HG02870 (cell line): Measurements from ENCODE around the gene SRRM3.
"Not testable (repeated sequence)": the region's sequence is repeated elsewhere in the genome, so short reads cannot be mapped to it uniquely, and the experiment has no call there.

Source experiments
- ATAC-seq: cut with Tn5 transposase; IDR thresholded peaks from one replicate; pipeline ENCODE4 v1.9.1; 2021; ENCODE audit warnings: mild to moderate bottlenecking, moderate library complexity; ENCODE audit not compliant: unreplicated experiment

Gene SRRM3

DNA sequence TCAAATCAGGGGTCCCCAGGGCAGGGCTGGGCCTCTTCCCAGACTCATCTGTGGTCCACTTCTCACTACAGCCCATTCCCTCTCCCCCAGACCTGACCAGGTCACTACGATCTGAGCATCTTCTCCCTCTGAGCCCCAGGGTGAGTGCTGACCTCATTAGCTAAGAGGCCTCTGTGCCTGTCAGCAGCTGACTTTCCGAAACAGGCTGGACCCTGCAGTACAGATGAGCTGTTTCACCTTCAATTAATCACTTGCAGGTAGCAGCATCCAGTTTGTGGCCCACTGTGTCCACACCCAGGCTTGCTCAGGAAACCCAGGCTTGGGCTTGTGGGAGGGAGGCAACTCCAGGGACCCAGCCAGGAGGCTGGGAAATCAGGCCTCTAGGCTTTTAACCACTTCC is 24.3 kb downstream of the SRRM3 start:
- no peak for ATAC-seq

DNA sequence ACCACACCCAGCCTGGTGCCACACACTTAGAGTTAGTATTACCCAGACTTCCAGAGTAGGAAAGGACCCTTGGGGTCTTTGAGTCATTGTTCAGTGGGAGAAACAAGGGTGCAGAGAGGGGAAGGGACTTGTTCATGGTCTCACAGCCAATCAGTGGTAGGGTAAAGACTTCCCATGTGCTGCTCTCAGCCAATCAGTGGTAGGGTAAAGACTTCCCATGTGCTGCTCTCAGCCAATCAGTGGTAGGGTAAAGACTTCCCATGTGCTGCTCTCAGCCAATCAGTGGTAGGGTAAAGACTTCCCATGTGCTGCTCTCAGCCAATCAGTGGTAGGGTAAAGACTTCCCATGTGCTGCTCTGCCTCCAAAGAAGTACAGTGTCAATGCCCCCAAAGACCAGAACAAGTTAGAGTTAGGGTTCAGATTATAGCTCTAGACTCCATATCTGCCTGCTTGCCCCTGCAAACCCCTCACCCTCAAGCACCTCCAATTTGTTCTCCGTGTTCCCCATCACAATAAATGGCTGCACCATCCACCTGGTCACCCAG is 25.3 kb downstream of the SRRM3 start:
- not testable (repeated sequence) for ATAC-seq

DNA sequence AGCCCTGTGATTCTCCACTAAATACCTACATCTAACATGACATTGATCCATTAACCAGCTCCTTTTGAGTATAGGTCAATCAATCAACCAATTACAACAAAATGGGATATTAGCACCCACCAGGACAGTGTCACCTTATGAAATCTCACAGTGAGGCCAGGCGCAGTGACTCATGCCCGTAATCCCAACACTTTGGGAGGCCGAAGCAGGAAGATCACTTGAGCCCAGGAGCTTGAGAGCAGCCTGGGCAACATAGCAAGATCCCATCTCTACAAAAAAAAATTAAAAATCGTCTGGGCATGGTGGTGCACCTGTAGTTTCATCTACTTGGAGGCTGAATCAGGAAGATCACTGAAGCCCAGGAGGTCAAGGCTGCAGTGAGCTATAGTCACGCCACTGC is 28.5 kb downstream of the SRRM3 start:
- ATAC-seq, result no peak

DNA sequence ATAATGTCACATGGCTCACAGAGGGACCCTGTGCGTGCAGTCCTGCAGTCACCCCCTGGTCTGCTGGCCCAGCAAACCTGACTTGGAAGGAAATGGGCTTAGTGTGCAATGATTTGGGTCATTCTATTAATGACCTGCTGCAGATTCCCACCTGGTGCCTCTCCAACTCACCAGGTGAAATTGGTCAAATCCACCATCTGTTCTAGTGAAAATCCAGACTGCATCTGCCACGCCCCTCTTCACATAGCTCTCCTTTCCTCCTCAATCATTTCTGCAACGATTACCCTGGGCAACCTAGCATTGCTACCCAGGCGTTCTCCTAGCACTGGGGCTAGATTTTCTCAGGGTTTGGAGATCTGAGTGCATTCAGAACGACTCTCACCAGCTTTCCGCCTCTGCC is 29.4 kb downstream of the SRRM3 start:
- ATAC-seq, result no peak

DNA sequence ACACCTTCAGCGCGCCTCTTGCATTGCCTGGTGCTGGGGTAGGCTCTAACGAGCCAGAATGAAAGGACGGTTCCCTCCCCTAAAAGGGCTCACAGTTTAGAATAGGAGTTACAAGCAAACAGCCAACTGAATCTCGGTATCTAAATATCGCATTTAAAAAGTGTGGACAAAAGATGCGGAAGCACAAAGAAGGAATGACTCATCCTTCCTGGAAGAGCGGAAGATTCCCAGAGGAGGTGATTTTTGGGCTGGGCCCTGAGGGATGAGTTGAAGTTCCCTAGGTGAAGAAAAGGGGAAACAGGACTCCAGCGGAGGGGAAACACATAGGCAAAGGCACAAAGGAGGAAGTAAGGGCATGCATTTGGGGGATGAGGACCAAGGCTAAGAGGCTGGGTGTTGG is 29.9 kb downstream of the SRRM3 start:
- ATAC-seq, result no peak

DNA sequence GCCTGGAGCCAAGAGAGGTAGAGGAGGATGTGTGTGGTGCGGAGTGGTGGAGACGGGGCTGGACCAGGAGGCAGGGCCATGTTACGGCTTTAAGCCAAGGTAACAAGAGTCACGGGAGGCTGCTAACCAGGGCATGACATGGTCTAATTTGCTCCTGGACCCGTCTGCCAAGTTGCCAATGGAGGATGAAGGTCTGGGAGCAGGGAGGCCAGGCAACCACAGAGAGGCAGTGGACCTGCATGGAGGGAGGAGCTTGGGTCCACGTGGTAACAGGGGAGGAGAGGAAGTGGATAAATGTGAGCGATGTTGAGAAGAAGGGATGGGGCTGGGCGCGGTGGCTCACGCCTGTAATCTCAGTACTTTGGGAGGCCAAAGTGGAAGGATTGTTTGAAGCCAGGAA is 31.0 kb downstream of the SRRM3 start:
- ATAC-seq, result no peak

DNA sequence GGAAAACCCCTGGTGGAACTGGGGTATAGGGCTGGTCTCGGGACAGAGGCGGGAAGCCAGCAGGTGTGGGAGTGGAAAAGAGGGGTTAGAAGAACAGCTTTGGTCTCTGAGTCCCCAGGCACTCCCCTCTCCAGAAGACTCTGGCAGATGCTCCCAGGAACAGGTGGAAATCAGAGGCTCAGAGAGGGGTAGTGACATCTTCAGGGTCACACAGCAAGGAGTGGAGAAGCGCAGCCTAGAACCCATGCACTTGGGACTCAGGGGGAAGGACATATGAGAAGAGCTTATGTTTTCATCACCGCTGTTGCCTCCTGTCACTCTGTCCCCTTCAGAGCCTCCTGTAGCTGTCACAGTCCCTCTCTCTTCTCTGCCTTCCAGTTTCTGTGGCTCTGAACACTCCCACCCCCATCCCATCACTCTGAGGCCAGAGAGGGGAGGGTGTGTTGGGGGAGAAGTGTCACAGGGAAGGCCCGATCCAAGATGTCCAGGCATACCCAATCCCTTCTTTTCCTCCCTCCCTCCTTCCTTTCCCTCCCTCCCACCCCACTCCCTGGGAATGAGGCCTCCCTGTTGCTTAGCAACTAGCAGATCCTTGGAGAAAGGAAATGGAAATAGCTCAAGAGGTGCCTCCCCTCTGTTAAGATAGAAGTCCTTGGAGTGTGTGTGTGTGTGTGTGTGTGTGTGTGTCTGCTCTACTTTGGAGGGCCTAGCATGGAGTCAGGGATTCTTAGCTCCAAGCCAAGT is 32.0 kb downstream of the SRRM3 start:
- no peak for ATAC-seq

DNA sequence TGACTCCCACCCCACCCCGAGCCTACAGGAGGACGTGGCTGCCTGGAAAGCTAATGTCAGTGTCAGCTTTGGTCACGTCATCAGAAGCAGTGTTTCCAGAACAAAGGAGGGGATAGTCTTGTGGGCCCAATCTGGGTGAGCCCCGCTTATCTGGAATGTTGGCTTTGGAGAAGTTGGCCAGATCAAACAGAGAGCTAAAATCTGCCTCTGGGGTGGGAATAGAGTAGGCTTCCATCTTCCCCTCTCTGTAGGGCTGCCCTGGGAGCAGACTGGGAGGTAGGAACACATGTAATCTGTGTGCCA is 32.5 kb downstream of the SRRM3 start:
- no peak for ATAC-seq

DNA sequence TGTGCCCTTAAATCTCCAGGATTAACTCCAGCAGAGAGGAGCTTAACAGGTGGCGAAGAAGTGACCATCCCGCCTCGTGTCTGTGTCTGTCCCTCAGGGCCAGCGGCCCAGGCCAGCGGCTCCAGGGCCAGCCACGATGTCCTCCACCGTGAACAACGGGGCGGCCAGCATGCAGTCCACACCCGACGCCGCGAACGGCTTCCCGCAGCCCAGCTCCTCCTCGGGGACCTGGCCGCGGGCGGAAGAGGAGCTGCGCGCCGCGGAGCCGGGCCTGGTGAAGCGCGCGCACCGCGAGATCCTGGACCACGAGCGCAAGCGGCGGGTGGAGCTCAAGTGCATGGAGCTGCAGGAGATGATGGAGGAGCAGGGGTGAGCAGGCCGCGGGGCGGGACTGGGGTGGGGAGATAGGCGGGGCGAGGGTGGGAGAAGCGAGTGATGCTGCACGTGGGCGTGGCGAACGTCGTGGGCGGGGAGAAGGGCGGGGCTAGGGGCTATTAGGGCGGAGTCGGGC is 33.3 kb downstream of the SRRM3 start:
- ATAC-seq, result no peak

DNA sequence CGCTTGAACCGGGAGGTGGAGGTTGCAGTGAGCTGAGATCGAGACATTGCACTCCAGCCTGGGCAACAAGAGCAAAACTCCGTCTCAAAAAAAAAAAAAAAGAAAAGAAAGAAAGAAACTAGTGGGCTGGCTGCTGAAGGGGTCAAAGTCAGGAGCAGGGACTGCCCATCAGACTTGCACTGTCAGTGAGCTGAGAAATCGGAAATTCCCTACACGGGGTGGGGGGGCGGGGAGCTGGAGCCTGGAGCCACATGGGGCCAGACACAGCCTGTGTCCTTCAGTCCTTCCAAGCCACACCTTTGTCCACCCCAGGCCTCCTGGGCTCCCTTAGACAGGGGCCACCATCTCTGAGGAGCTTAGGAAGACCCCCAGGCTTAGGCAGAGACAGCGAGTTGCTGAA is 34.5 kb downstream of the SRRM3 start:
- ATAC-seq, result no peak

DNA sequence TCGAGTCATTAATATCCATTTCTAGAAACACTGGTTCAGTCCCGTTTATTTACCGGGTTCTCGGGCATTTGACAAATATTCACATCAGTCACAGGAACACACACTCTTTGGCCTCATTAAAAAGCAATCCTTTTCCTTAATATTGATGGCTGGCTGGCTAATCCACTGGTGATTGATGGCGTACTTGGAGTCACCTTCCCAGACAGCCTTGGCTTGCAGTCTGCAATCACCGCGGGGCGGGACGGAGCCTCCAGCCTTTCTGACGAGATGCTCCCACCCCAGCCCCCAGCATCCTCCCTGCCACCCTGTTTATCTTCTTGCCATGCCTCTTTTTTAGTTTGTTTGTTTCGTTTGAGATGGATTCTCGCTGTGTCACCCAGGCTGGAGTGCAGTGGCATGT is 36.6 kb downstream of the SRRM3 start:
- ATAC-seq, result no peak

DNA sequence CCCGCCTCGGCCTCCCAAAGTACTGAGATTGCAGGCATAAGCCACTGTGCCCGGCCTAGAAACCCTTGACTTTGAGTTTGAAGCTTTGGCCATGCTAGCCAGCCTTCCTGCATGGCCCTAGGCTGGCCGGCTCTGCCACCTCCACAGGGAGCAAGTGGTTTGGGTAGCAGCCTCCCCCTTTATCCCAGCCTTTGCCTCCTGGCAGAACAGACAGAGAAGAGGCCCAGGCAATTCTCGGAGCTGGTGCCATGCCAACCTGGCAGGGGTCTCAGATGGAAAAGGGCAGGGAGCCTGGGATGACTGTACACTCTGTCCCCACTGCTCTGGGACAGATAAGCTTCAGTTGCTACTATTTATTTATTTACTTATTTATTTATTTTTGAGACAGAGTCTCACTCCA is 39.4 kb downstream of the SRRM3 start:
- no peak for ATAC-seq

DNA sequence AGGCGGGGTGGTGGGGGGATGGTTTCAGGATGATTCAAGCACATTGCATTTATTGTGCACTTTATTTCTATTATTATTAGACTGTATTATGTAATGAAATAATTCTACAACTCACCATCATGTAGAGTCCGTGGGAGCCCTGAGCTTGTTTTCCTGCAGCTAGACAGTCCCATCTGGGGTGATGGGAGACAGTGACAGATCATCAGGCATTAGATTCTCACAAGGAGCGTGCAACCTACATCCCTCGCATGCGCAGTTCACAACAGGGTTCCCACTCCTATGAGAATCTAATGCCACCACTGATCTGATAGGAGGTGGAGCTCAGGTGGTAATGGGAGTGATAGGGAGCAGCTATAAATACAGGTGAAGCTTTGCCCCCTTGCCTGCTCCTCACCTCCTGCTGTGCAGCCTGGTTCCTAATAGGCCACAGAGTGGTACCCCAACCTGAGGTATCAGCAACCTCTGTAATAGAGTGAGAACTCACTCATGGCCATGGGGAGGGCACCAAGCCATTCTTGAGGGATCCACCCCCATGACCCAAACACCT is 40.9 kb downstream of the SRRM3 start:
- ATAC-seq, result not testable (repeated sequence)

DNA sequence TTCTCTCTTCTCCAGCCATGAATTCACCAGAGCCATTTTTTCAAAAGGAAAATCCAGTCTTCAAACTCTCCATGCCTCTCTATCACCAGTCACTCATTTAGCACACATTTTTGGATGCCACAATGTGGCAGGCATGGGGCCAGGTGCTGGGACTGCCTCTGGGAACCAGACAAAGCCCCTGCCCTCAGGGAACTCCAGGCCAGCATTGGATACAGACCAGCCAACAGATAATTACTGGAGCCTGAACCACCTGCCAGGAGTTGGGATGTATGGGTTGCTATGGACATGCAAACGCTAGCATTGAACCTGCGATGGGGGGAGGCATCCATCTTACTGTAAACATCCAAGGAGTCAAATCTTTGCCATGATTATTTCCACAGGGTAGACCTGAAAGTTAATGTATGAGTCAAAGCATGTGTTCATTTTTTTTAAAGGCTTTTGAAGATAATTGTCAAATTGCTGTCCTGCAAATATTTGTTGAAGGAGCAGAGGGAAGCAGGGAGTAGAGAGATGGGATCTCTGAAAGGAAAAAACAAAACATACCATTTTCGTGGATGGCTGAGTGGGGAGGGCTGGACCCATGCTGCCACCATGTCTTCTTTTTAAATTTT is 43.2 kb downstream of the SRRM3 start:
- ATAC-seq, result no peak

DNA sequence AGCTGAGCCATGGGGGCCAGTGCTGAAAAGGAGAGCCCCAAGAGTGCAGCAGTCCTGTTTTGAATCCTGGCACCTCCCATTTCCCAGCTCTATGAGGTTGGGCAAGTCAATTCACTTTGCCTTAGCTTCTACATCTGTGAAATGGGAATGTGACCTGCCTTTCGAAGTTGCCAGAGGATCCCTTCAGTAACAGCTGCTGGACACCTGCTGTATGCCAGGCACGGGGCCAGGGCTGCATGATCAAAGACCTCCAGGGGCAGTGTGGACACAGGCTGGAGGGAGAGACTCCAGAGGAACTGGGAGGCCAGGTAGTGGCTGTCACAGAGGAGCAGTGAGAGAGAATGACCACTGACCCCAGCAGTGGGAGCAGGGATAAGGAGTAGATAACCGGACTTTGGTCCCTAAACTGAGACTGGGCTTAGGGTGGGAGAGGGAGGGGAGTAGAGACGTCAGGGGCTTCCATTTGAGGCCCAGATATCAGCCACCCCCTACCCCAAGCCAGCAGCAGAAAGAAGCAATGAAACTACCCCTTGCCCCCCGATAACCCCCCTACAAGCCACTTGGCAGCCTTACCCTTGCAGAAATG is 45.2 kb downstream of the SRRM3 start:
- ATAC-seq, result no peak

DNA sequence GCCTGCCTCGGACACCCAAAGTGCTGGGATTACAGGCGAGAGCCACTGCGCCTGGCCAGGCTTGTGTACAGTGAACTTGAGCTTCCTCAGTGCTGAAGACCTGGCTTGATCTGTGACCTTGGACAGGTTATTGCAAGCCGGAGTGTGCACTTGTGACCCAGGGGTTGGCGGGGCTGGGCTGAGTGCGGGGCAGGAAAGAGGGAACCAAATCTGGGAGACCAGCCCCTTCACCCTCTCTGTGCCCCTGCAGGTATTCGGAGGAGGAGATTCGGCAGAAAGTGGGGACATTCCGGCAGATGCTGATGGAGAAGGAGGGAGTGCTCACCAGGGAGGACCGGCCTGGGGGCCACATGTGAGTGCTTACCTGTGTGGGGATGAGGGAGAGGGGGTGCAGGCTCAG is 46.2 kb downstream of the SRRM3 start:
- ATAC-seq, result no peak

DNA sequence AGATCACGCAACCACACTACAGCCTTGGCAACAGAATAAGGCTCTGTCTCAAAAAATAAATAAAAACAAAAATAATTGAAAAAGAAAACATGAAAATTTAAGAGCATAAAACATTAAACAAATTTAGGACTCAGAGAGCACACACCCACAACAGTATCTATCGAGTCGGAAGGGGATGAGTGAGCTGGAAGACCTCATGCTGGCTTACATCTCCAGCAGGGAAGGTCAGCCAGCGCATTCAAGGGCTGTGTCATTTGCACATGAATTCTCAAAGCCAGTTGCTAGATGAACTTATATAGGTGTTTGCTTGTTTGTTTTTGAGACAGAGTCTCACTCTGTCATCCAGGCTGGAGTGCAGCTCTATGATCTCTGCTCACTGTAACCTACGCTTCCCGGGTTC is 50.3 kb downstream of the SRRM3 start:
- ATAC-seq, result no peak

DNA sequence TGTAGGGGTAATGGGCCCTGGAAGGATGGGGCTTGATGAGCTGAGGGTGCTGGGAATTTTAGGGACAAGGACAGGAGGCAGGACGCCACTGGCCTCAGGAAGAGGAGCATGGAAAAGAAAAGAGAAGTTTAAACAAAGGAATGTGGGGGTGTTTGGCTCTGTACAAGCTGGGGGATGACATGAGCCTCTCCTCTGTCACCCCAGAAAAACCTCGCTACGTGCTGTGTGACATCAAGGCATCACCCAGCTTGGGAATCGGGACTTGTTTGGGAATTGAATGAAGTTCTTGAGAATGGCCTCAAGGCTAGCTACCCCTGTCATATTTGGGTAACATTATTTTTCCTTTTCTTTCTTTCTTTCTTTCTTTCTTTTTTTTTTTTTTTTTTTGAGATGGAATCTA is 53.1 kb downstream of the SRRM3 start:
- ATAC-seq, result no peak

DNA sequence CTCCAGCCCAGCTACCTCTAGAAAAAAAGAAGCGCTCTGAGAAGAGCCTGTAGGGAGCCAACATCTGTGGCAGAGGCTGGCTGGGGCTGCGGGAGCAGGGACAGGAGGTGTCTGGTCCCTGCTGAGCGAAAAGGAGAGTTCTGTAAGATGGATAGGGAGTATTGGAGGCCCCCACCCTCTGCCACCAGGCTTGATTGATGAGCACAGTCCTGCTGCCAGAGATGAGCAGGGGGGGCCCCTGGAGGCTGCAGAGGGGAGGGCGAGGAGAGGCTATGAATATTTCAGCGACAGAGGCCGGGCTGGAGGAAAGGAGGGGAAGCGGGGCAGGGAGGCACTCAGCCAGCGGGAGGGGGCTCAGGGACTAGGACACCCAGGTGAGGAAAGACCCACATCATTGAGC is 56.3 kb downstream of the SRRM3 start:
- no peak for ATAC-seq

DNA sequence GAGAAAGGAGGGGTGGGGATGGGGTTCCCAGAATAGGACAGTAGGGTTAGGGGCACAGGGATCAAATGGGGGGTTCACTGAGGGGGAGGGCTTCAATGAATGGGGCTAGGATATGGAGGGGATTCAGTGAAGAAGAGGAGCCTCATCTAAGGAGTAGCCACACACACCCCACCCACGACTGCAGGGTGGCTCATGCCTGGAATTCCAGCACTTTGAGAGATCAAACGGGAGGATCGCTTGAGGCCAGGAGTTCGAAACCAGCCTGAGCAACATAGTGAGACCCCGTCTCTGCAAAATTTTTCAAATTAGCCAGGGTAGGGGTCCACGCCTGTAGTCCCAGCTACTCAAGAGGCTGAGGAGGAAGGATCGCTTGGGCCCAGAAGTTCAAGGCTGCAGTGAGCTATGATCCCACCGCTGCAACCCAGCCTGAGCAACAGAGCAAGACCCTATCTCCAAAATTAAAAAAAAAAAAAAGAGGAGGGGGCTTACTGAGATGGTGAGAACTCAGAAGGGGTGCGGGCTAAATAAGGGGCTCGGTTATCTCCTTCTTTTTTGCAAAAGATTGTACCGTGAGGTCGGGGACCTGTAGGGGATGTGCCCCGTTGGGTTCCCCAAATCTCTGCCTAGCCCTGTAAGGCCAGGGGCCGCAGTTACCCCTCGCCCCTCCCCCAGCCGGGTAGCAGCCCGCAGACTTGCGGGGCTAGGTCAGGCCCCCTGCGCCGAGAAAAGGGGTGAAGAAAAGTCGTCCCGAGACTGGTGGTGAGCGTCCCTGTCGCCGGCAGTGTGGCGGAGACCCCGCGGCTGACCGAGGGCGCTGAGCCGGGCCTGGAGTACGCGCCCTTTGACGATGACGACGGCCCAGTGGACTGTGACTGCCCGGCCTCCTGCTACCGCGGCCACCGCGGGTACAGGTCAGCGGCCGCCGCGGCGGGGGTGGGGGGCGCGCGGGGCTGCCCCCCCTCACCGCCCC is 57.7 kb downstream of the SRRM3 start:
- no peak for ATAC-seq

DNA sequence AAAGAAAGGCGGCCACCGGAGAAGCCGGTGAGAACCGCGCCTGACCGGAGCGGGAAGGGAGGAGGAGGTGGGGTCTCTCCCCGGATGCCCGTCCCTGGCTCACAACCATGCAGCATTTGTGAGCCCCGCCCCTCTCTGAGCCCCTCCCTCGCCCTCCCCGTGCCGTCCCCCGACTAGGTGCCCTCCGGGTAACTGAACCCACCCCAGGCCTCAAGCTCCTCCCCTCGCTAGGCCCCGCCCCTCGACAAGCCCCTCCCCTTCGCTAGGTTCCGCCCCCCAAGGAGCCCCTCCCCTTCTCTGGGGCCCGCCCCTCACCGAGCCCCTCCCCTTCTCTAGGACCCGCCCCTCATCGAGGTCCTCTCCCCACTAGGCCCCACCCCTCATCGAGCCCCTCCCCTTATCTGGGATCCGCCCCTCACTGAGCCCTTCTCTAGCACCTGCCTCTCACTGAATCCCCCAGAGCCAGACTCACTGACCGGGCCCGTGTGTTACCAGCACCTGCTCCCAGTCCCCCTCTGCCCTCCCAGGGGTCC is 58.5 kb downstream of the SRRM3 start:
- ATAC-seq, result no peak
